ENCODE measurements around the gene CGNL1.

CGNL1 gene

DNA sequence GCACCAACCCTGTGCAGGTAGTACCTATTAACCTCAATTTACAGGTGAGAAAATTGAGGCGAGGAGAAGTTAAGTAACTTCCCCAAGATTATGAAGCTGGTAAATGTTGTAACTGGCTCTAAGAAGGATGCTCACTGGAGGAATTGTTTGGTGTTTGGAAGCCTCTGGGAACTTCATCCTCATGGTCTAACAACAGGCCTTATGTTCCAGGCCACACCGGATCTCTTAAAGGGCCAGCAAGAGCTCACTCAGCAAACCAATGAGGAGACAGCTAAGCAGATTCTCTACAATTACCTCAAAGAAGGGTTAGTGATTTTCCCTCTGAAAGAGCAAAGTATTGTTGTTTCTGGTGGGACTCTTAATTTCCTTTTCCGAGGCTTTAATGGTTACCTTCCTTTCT is 63.9 kb downstream of the CGNL1 start:
- TF ChIP-seq, protein P1, sequence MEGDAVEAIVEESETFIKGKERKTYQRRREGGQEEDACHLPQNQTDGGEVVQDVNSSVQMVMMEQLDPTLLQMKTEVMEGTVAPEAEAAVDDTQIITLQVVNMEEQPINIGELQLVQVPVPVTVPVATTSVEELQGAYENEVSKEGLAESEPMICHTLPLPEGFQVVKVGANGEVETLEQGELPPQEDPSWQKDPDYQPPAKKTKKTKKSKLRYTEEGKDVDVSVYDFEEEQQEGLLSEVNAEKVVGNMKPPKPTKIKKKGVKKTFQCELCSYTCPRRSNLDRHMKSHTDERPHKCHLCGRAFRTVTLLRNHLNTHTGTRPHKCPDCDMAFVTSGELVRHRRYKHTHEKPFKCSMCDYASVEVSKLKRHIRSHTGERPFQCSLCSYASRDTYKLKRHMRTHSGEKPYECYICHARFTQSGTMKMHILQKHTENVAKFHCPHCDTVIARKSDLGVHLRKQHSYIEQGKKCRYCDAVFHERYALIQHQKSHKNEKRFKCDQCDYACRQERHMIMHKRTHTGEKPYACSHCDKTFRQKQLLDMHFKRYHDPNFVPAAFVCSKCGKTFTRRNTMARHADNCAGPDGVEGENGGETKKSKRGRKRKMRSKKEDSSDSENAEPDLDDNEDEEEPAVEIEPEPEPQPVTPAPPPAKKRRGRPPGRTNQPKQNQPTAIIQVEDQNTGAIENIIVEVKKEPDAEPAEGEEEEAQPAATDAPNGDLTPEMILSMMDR (IDR thresholded peaks at IDR 0.05; ENCODE audit: insufficient read depth, low read length, poor library complexity, severe bottlenecking): no peak
- TF ChIP-seq EZH2phosphoT487 (conservative IDR thresholded peaks at IDR 0.05; ENCODE audit: low read length): no peak
- no peaks in the 10 kb centered on the region for H3K9me2 ChIP-seq (replicated peaks; ENCODE audit: insufficient read depth, low read length)
- H3F3A ChIP-seq (ENCODE audit: insufficient read depth): no peaks in the 10 kb centered on the region

DNA sequence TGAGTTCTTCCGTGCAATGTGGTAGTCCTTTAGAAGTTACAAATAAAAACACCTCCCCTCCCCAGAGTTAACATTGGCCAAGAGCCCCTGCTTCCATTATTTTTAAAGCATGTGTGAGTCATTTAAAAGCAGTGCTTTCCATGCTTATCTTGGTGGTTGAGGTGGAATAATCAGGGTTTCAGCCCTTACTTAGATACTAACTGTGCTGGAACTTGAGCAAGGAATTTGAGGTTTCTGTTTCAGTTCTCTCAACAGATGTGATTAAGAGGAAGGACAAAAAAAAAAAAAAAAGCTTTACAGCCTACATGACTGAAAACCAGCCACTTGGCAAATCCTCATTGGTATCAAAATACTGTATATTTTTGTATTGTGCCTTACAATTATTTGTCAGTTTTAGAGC is 64.5 kb downstream of the CGNL1 start:
- no peak overlapping the region for H3K4me2 ChIP-seq (ENCODE audit: low read depth, low read length, poor library complexity, severe bottlenecking)
- no peak overlapping the region for H3K9ac ChIP-seq (ENCODE audit: low read length)
- no peaks in the 10 kb centered on the region for H3K27me3 ChIP-seq (ENCODE audit: low read length)
- H3K9me3 ChIP-seq (ENCODE audit: insufficient read depth, low read length): no peaks in the 10 kb centered on the region
- H3K4me3 ChIP-seq (ENCODE audit: insufficient read depth, low read length, poor library complexity, severe bottlenecking): no peak overlapping the region
- H3K79me2 ChIP-seq (ENCODE audit: insufficient read depth, low read length): no peaks in the 10 kb centered on the region
- H2AFZ ChIP-seq (ENCODE audit: low read depth, low read length, severe bottlenecking): no peak overlapping the region
- no peaks in the 10 kb centered on the region for H3K9me2 ChIP-seq (replicated peaks; ENCODE audit: insufficient read depth, low read length)
- H4K20me1 ChIP-seq (ENCODE audit: low read depth, low read length): no peaks in the 10 kb centered on the region
- H3K36me3 ChIP-seq (ENCODE audit: low read length): no peaks in the 10 kb centered on the region
- TF ChIP-seq EZH2phosphoT487 (conservative IDR thresholded peaks at IDR 0.05; ENCODE audit: low read length): no peak
- TF ChIP-seq, protein P1 (IDR thresholded peaks at IDR 0.05; ENCODE audit: insufficient read depth, low read length, poor library complexity, severe bottlenecking): no peak
- H3F3A ChIP-seq (ENCODE audit: insufficient read depth): no peaks in the 10 kb centered on the region
- H3K27ac ChIP-seq (ENCODE audit: low read depth, low read length): no peak overlapping the region

More for the DNA sequence above, 63.9 kb downstream of the CGNL1 start:
- Histone ChIP-seq H3K79me2 (ENCODE audit: insufficient read depth, low read length) (no peaks in the 10 kb centered on the region), H3K4me3 (ENCODE audit: insufficient read depth, low read length, poor library complexity, severe bottlenecking) (no peak overlapping the region), H3K4me2 (ENCODE audit: low read depth, low read length, poor library complexity, severe bottlenecking) (no peak overlapping the region), H3K27me3 (ENCODE audit: low read length) (no peaks in the 10 kb centered on the region), H3K9ac (ENCODE audit: low read length) (no peak overlapping the region), H4K20me1 (ENCODE audit: low read depth, low read length) (no peaks in the 10 kb centered on the region), H2AFZ (ENCODE audit: low read depth, low read length, severe bottlenecking) (no peak overlapping the region), H3K36me3 (ENCODE audit: low read length) (no peaks in the 10 kb centered on the region), H3K27ac (ENCODE audit: low read depth, low read length) (no peak overlapping the region), H3K9me3 (ENCODE audit: insufficient read depth, low read length) (no peaks in the 10 kb centered on the region)

DNA sequence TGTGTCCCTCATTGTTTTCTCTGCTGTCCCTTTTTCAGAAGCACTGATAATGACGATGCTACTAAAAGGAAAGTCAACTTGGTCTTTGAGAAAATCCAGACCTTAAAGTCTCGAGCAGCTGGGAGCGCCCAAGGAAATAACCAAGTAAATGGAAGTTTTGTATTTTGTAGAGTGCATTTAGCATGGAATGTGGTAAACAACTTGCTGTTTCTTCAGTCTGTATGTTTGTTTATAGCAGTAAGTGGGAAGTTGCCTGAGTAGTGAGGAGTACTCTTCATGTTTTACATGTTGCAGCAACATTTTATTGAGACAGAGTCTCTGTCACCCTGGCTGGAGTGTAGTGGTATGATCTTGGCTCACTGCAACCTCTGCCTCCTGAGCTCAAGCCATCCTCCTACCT is 66.0 kb downstream of the CGNL1 start:
- Histone ChIP-seq H2AFZ (ENCODE audit: low read depth, low read length, severe bottlenecking) (no peak overlapping the region), H3K9me3 (ENCODE audit: insufficient read depth, low read length) (no peaks in the 10 kb centered on the region), H3F3A (ENCODE audit: insufficient read depth) (no peaks in the 10 kb centered on the region), H3K27ac (ENCODE audit: low read depth, low read length) (no peak overlapping the region), H3K4me2 (ENCODE audit: low read depth, low read length, poor library complexity, severe bottlenecking) (no peak overlapping the region), H3K9ac (ENCODE audit: low read length) (no peak overlapping the region), H3K79me2 (ENCODE audit: insufficient read depth, low read length) (no peaks in the 10 kb centered on the region), H3K4me3 (ENCODE audit: insufficient read depth, low read length, poor library complexity, severe bottlenecking) (no peak overlapping the region), H4K20me1 (ENCODE audit: low read depth, low read length) (no peaks in the 10 kb centered on the region), H3K36me3 (ENCODE audit: low read length) (no peaks in the 10 kb centered on the region), H3K27me3 (ENCODE audit: low read length) (no peaks in the 10 kb centered on the region), H3K9me2 (replicated peaks; ENCODE audit: insufficient read depth, low read length) (no peaks in the 10 kb centered on the region)
- TF ChIP-seq EZH2phosphoT487 (conservative IDR thresholded peaks at IDR 0.05; ENCODE audit: low read length): no peak
- TF ChIP-seq, protein P1 (IDR thresholded peaks at IDR 0.05; ENCODE audit: insufficient read depth, low read length, poor library complexity, severe bottlenecking): no peak

All from SU-DHL-6 (cell line).